GM23338 (cell line): ENCODE measurements around the gene CFAP126.

ENCODE experiments used
- EZH2 ChIP-seq: fragments of 200-600 bp; sonication (generic); IDR thresholded peaks from one replicate; pipeline ENCODE4 v1.8.0; 2017; ENCODE audit warnings: antibody characterized with exemption, mild to moderate bottlenecking, low read depth; ENCODE audit not compliant: unreplicated experiment
- EZH2phosphoT487 ChIP-seq: fragments of 200-600 bp; sonication (generic); IDR thresholded peaks from one replicate; pipeline ENCODE4 v1.8.1; 2018; ENCODE audit warnings: antibody characterized with exemption; ENCODE audit not compliant: unreplicated experiment
- POLR2AphosphoS5 ChIP-seq: IDR thresholded peaks from 2 replicates; pipeline ENCODE4 v1.6.1; 2016; ENCODE audit warnings: antibody characterized with exemption, low read depth
- TF ChIP-seq, protein P1 (sequence below), 2 experiments: fragments of 200-600 bp in 1 of 2; sonication (generic) in 1 of 2; conservative IDR thresholded peaks; 2 replicates each; pipeline versions ENCODE4 v1.5.1 to v1.6.1; 2016 to 2017; ENCODE audit warnings: antibody characterized with exemption in 2 of 2, low read depth in 2 of 2, mild to moderate bottlenecking in 2 of 2, moderate library complexity in 1 of 2

DNA sequence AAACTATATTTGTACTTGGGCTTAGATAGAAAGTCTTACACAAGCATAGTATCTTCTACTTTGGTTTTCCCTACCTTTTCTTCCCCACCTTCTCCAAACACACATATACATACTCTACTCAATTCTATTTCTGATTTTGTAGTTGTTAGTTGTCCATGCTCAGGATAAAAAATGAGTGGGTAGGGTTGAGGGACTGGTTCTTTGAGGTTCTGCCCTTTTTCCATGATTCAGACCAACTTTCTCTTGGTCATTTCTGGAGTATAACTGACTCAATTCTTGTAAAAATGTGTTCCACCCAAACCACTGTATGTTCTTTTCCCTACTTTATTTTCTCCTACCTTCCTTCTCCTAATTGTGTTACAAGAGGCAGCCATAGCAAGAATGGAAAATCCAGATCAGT lies 3.3 kb downstream of the CFAP126 start:
- TF ChIP-seq, protein P1, sequence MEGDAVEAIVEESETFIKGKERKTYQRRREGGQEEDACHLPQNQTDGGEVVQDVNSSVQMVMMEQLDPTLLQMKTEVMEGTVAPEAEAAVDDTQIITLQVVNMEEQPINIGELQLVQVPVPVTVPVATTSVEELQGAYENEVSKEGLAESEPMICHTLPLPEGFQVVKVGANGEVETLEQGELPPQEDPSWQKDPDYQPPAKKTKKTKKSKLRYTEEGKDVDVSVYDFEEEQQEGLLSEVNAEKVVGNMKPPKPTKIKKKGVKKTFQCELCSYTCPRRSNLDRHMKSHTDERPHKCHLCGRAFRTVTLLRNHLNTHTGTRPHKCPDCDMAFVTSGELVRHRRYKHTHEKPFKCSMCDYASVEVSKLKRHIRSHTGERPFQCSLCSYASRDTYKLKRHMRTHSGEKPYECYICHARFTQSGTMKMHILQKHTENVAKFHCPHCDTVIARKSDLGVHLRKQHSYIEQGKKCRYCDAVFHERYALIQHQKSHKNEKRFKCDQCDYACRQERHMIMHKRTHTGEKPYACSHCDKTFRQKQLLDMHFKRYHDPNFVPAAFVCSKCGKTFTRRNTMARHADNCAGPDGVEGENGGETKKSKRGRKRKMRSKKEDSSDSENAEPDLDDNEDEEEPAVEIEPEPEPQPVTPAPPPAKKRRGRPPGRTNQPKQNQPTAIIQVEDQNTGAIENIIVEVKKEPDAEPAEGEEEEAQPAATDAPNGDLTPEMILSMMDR (conservative IDR thresholded peaks at IDR 0.05; ENCODE audit: low read depth in 2 of 2) = no peak
- TF ChIP-seq POLR2AphosphoS5 = no peak
- TF ChIP-seq EZH2 = no peak
- no peak for TF ChIP-seq EZH2phosphoT487
